WI38 (cell line): ENCODE results near the gene ALDH7A1.
"Not testable (repeated sequence)": the region's sequence is repeated elsewhere in the genome, so short reads cannot be mapped to it uniquely, and the experiment has no call there.

ENCODE experiments used
- H3K4me3 ChIP-seq: 2 replicates; pipeline ENCODE4 v1.5.1; 2011; ENCODE audit warnings: low read depth, mild to moderate bottlenecking, control low read depth, low read length
- TF ChIP-seq, protein P1 (sequence below): IDR thresholded peaks from 2 replicates; pipeline ENCODE4 v1.5.1; 2012; ENCODE audit warnings: low read depth, mild to moderate bottlenecking, control low read depth, low read length

ALDH7A1 gene

DNA sequence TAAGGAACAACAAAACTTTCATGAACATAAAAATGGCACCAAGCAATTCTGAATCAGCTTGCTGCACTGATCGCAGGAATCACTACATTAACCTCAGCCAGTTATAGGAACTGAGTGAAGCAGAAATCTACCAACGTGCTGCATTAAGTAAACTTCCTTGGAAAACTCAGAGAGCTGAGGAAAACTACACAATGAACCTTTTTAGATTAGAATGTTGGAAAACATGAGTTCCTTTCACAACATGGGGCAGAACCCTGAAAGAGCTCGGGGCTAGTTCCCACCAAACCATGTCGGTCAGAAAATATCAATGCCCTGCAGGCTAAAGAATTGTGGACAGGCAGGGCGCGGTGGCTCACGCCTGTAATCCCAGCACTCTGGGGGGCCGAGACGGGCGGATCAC, 19.4 kb downstream of the ALDH7A1 start:
- no peak overlapping the region for H3K4me3 ChIP-seq
- TF ChIP-seq, protein P1, sequence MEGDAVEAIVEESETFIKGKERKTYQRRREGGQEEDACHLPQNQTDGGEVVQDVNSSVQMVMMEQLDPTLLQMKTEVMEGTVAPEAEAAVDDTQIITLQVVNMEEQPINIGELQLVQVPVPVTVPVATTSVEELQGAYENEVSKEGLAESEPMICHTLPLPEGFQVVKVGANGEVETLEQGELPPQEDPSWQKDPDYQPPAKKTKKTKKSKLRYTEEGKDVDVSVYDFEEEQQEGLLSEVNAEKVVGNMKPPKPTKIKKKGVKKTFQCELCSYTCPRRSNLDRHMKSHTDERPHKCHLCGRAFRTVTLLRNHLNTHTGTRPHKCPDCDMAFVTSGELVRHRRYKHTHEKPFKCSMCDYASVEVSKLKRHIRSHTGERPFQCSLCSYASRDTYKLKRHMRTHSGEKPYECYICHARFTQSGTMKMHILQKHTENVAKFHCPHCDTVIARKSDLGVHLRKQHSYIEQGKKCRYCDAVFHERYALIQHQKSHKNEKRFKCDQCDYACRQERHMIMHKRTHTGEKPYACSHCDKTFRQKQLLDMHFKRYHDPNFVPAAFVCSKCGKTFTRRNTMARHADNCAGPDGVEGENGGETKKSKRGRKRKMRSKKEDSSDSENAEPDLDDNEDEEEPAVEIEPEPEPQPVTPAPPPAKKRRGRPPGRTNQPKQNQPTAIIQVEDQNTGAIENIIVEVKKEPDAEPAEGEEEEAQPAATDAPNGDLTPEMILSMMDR, result no peak

DNA sequence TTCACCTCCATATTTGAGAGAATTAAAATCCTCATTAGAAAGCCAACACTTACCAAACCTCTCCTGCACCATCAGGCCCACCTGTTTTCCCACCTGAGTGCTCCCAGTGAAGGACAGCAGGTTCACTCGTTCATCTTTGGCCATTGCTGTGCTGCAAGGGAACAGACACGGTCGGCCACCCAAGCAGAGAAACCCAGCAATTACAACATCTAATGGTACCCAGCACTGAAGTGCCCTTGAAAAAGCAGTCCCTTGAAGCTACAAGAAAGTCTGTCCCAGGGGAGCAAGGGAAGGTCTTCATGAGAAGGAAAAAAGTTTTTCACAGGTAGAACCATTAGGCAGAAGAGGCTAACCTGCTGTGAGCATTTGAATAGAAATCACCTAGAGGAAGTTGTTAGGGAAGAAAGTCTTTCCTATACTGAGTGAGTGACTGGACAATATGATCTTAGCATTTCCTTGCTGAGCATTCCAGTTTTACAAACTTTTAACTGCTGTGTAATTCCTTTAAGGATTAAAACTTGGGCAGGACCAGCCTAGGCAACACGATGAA, 26.7 kb downstream of the ALDH7A1 start:
- TF ChIP-seq, protein P1, result no peak
- no peak overlapping the region for H3K4me3 ChIP-seq

DNA sequence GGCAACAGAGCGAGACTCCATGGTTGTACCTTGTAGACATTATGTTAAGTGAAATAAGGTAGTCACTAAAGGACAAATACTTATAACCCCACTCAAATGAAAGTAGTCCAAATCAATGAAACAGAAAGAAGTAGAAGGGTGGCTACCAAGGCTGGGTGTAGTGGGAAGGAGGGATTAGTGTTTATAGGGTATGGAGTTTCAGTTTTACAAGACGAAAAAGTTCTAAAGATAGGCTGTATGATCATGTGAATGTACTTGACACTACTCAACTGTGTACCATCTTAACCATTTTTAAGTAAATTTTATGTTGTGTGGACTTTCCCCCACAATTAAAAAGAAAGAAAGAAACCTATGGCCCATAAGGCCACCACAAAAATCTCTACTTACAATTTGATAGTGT, 32.2 kb downstream of the ALDH7A1 start:
- TF ChIP-seq, protein P1, result no peak
- H3K4me3 ChIP-seq, result no peak overlapping the region

DNA sequence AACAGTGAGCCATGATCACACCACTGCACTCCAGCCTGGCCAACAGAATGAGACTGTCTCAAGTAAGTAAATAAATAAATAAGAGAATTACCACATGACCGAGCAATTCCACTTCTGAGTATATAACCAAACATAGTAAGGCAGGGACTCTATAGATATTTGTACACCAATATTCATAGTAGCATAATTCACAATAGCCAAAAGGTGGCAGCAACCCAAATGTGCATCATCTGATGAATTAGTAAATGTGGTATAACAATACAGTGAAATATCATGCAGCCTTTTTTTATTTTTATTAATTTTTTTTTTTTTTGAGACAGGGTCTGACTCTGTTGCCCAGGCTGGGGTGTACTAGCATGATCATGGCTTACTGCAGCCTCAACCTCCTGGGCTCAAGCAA, 33.1 kb downstream of the ALDH7A1 start:
- no peak overlapping the region for H3K4me3 ChIP-seq
- TF ChIP-seq, protein P1, result no peak

DNA sequence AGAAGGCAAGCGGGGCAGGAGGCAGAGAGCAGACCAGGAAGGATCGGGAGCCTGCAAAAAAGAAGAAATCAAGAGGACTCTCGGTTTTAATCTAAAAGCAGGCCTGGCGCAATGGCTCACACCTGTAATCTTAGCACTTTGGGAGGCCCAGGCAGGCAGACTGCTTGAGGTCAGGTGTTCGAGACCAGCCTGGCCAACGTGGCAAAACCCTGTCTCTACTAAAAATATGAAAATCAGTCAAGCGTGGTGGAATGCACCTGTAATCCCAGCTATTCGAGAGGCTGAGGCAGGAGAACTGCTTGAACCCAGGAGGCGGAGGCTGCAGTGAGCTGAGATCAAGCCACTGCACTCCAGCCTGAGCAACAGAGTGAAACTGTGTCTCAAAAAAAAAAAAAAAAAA, 39.9 kb downstream of the ALDH7A1 start:
- H3K4me3 ChIP-seq, result not testable (repeated sequence)

DNA sequence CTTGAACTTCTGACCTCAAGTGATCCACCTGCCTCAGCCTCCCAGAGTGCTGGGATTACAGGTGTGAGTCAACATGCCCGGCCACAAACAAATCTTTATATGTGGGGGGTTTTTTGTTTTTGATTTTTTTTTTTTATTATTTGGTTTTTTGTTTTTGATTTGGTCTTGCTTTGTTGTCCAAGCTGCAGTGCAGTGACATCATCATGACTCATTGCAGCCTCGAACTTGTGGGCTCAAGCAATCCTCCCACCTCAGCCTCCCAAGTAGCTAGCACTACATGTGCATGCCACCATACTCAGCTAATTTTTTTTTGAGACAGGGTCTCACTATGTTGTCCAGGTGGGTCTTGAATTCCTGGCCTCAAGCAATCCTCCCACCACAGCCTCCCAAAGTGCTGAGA, 42.4 kb downstream of the ALDH7A1 start:
- TF ChIP-seq, protein P1, result no peak
- no peak overlapping the region for H3K4me3 ChIP-seq

DNA sequence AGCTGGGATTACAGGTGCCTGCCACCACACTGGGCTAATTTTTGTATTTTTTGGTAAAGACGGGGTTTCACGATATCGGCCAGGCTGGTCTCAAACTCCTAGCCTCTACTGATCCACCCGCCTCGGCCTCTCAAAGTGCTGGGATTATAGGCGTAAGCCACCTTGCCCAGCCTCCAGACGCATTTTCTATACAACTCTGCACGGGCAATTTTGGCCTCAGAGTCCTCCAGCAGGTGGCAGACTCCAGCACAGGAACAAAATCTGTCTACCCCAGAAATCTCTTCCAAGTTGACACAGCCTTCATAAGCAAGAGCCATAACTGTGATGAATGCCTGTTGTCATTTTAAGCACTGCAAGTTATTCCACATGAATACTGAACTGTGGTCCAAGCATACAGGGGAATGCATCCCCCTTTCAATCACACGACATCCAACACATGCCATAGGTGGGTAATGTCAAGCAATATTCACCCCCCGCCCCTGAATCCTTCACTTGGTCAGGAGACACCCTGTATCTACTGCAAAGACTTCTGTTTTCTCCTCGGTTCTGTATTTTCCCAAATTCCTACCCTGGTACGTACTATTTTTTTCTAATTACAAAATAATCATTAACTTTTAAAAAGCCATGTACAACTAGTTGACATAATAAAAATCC, 50.8 kb downstream of the ALDH7A1 start:
- no peak overlapping the region for H3K4me3 ChIP-seq
- TF ChIP-seq, protein P1, result peak; percentile 50; the same call in 1 of the 2 replicates

DNA sequence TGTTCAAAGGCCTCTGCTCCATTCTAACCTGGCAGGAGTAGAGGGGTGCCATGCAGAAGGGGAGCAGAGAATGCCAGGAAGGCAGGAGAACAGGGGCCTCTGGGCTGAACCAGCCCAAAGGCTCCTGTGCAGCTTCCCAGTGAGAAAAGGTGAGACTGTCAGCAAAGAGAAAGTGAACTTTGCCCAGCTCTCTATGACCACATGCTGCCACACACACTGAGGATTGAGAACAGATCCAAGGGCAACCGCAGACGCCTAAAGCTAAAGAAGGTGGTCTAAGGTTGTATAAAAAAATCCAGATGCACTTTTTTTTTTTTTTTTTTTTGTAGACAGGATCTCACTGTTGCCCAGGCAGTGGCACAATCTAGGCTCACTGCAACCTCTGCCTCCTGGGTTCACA, 51.4 kb downstream of the ALDH7A1 start:
- no peak overlapping the region for H3K4me3 ChIP-seq
- TF ChIP-seq, protein P1, result no peak
